Measurements from ENCODE around the gene SOHLH1. TPM values are rescaled to one million over a fixed set of nuclear protein-coding genes. Genes with fewer than 3 reads are reported as not detected.
A peak's percentile ranks its signal among the peaks of the same experiment; 100 is the strongest.
"Not testable (repeated sequence)": the region's sequence is repeated elsewhere in the genome, so short reads cannot be mapped to it uniquely, and the experiment has no call there.

The SOHLH1 gene
- total RNA-seq, 1 donor from 2014 or later, result not detected

- no peak overlapping the region for H3K27ac Mint-ChIP-seq
- Histone ChIP-seq H3K4me3 (no peak overlapping the region), H3K9ac (no peak overlapping the region), H3K4me1 (no peaks in the 10 kb centered on the region), H3F3A (ENCODE audit: low read depth) (no peaks in the 10 kb centered on the region), H3K27ac (no peak overlapping the region), H3K27me3 (no peaks in the 10 kb centered on the region), H3K79me2 (ENCODE audit: low read depth) (no peaks in the 10 kb centered on the region), H3K4me2 (no peak overlapping the region), H4K20me1 (ENCODE audit: low read depth) (no peaks in the 10 kb centered on the region), H3K36me3 (no peaks in the 10 kb centered on the region), H2AFZ (replicated peaks) (peak overlapping the region; percentile 72), H3K9me3 (ENCODE audit: low read depth) (no peaks in the 10 kb centered on the region)
- H3K4me3 Mint-ChIP-seq, result no peak overlapping the region
- H3K36me3 Mint-ChIP-seq, result no peaks in the 10 kb centered on the region
- peaks cover 12% of the 10 kb centered on the region for H3K9me3 Mint-ChIP-seq
- TF ChIP-seq EZH2phosphoT487 (IDR thresholded peaks at IDR 0.05), result no peak
- TF ChIP-seq CTCF (IDR thresholded peaks at IDR 0.05), result no peak
- no peak for TF ChIP-seq EZH2 (IDR thresholded peaks at IDR 0.05)
- H3K4me1 Mint-ChIP-seq, result peaks cover 5% of the 10 kb centered on the region
- H3K27me3 Mint-ChIP-seq (ENCODE audit: insufficient read depth, low read depth), result peaks cover 4% of the 10 kb centered on the region
- no peak for DNase-seq (ENCODE audit: low spot score)
These were observed 28.3 kb downstream of the SOHLH1 start for GRCh38 chr9:135670721-135671590.

GRCh38 chr9:135669616-135670285, 29.5 kb downstream of the SOHLH1 start:
- Histone ChIP-seq H3K9ac (no peak overlapping the region), H3K27ac (no peak overlapping the region), H3K4me2 (no peak overlapping the region), H3K27me3 (no peaks in the 10 kb centered on the region), H4K20me1 (ENCODE audit: low read depth) (no peaks in the 10 kb centered on the region), H3K79me2 (ENCODE audit: low read depth) (no peaks in the 10 kb centered on the region), H3K36me3 (no peaks in the 10 kb centered on the region), H3K4me3 (no peak overlapping the region), H2AFZ (replicated peaks) (no peak overlapping the region), H3F3A (ENCODE audit: low read depth) (no peaks in the 10 kb centered on the region), H3K4me1 (no peaks in the 10 kb centered on the region), H3K9me3 (ENCODE audit: low read depth) (no peaks in the 10 kb centered on the region)
- H3K27me3 Mint-ChIP-seq (ENCODE audit: insufficient read depth, low read depth), result peaks cover 4% of the 10 kb centered on the region
- H3K4me3 Mint-ChIP-seq, result no peak overlapping the region
- H3K9me3 Mint-ChIP-seq, result peaks cover 12% of the 10 kb centered on the region
- H3K4me1 Mint-ChIP-seq, result peaks cover 5% of the 10 kb centered on the region
- H3K36me3 Mint-ChIP-seq, result no peaks in the 10 kb centered on the region
- no peak for TF ChIP-seq CTCF (IDR thresholded peaks at IDR 0.05)
- TF ChIP-seq EZH2phosphoT487 (IDR thresholded peaks at IDR 0.05), result no peak
- TF ChIP-seq EZH2 (IDR thresholded peaks at IDR 0.05), result no peak
- DNase-seq (ENCODE audit: low spot score), result no peak
- H3K27ac Mint-ChIP-seq, result no peak overlapping the region

GRCh38 chr9:135669018-135669417, 30.3 kb downstream of the SOHLH1 start:
- not testable (repeated sequence) for H3F3A ChIP-seq (ENCODE audit: low read depth); H3K4me1 ChIP-seq; DNase-seq (ENCODE audit: low spot score); H3K4me2 ChIP-seq; H3K27me3 Mint-ChIP-seq (ENCODE audit: insufficient read depth, low read depth); H3K9me3 ChIP-seq (ENCODE audit: low read depth); H3K27ac ChIP-seq; H3K9ac ChIP-seq; H3K36me3 Mint-ChIP-seq; H3K27ac Mint-ChIP-seq; H2AFZ ChIP-seq (replicated peaks); H3K36me3 ChIP-seq; H3K4me3 Mint-ChIP-seq; H3K79me2 ChIP-seq (ENCODE audit: low read depth); H3K27me3 ChIP-seq; H3K4me3 ChIP-seq; H4K20me1 ChIP-seq (ENCODE audit: low read depth)
- Mint-ChIP-seq H3K9me3 (peaks cover 12% of the 10 kb centered on the region), H3K4me1 (peaks cover 11% of the 10 kb centered on the region)
